Measurements from ENCODE around the gene C4orf50. TPM values are rescaled to one million over a fixed set of nuclear protein-coding genes. Genes with fewer than 3 reads are reported as not detected.

The C4orf50 gene
- total and polyA plus RNA-seq, 2 of the 13 experiments (the other 11 are each of a cell fraction or from before 2014, with no cell fraction given) = not detected

DNA sequence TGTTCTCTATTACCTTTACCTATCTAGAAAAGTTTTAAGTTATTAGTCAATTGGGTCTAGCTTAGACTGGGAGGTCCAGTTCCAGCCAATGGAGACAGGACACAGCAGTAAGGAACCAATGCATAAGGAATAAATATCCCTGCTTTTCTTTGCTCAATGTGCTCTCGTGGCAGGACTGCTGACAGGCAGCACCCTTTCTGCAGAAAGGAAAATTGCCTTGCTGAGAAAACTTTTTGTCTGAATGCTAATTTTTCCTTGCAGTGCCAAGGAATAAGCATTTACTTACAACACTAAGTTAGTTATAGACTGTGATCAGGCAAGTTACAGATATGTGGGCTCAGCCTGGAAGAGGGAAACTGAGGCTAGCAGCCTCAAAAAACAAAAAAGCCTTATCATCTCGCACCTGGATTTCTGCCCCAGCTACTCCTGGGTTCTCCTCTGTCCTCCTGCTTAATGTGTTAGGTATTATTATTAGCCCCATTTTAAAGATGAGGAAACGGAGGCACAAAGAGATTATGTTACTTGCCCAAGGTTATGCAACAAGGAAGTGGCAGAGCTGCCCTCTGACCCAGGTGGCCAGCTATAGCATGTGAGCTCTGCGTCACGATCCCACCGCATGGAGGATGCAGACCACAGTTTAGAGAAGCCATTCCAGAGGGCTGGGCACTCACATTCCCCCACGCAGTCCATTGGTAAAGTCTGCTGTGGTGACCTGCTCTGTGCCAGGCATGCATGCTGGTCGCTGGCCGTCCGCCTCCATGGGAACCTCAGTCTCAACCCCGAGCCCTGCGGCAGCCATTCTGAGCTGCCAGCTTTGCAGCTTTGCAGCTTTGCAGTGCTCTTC is 40.5 kb upstream of the C4orf50 start:
- no TSS peak for BruUV-seq (replicated peaks)
- H3K27ac ChIP-seq (ENCODE audit: extremely low read length, insufficient read depth, low read length) = no peak overlapping the region
- intact Hi-C loops (cut with micrococcal nuclease; ENCODE audit: unreplicated experiment) = no loop called here
- H3K4me1 ChIP-seq (ENCODE audit: insufficient read depth, low read length) = no peaks in the 10 kb centered on the region
- H3K9me3 ChIP-seq (ENCODE audit: low read length) = peaks cover 45% of the 10 kb centered on the region
- no peaks in the 10 kb centered on the region for H3K27me3 ChIP-seq (ENCODE audit: control insufficient read depth in 1 of 2, insufficient read depth in 2 of 2, low read length in 2 of 2)
- POLR2A ChIA-PET = no interaction called here
- FAIRE-seq (no peak), DNase-seq (ENCODE audit: low spot score) (no peak), ATAC-seq (no peak)
- TF ChIP-seq, protein P1, sequence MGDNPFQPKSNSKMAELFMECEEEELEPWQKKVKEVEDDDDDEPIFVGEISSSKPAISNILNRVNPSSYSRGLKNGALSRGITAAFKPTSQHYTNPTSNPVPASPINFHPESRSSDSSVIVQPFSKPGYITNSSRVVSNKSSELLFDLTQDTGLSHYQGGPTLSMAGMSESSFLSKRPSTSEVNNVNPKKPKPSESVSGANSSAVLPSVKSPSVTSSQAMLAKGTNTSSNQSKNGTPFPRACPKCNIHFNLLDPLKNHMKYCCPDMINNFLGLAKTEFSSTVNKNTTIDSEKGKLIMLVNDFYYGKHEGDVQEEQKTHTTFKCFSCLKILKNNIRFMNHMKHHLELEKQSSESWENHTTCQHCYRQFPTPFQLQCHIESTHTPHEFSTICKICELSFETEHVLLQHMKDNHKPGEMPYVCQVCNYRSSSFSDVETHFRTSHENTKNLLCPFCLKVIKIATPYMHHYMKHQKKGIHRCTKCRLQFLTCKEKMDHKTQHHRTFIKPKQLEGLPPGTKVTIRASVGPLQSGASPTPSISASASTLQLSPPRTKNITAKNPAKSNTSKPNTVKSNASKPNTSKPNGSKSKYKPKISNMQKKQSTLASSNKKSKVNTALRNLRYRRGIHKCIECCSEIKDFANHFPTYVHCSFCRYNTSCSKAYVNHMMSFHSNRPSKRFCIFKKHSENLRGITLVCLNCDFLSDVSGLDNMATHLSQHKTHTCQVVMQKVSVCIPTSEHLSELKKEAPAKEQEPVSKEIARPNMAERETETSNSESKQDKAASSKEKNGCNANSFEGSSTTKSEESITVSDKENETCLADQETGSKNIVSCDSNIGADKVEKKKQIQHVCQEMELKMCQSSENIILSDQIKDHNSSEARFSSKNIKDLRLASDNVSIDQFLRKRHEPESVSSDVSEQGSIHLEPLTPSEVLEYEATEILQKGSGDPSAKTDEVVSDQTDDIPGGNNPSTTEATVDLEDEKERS (CRISPR knock-in tag; IDR thresholded peaks at IDR 0.05) = 0 out of 2 replicates have a peak, but pooled peaks have one; percentile 55
- peak; percentile 98 for TF ChIP-seq ZNF562 (CRISPR knock-in tag; IDR thresholded peaks at IDR 0.05; ENCODE audit: borderline replicate concordance)
- TF ChIP-seq, protein P2, sequence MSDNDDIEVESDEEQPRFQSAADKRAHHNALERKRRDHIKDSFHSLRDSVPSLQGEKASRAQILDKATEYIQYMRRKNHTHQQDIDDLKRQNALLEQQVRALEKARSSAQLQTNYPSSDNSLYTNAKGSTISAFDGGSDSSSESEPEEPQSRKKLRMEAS (IDR thresholded peaks at IDR 0.05) = no peak
- no peaks in the 10 kb centered on the region for H3K36me3 ChIP-seq (replicated peaks in 1 of 2; ENCODE audit: control insufficient read depth in 1 of 2, insufficient read depth in 2 of 2, low read length in 2 of 2)
- no peaks in the 10 kb centered on the region for H4K20me1 ChIP-seq (ENCODE audit: insufficient read depth, low read length)
- CTCF ChIA-PET (ENCODE audit: low intra/inter-chr PET ratio, low total read pairs) = no interaction called here
- in situ Hi-C loops (cut with HindIII; ENCODE audit: extremely low pct_ligation_motif_present, low pct_unique_long_range_greater_than_20kb) = no loop called here
- no peak overlapping the region for H3K9ac ChIP-seq (ENCODE audit: insufficient read depth, low read depth, low read length)
- no peaks in the 10 kb centered on the region for H3K79me2 ChIP-seq (ENCODE audit: insufficient read depth, low read length)
- H2AFZ ChIP-seq (ENCODE audit: low read length) = no peak overlapping the region
- 49% methylated on average over 6 of the region's 12 CpGs for WGBS (ENCODE audit: low lambda C conversion rate)
- H3K4me2 ChIP-seq (ENCODE audit: low read depth, low read length) = no peak overlapping the region
- no peak overlapping the region for H3K4me3 ChIP-seq (replicated peaks in 1 of 3; ENCODE audit: insufficient read depth in 1 of 3, low read depth in 2 of 3, low read length in 3 of 3)

Measured in HepG2 (cell line).